ENCODE measurements around the gene RNF25. TPM values are rescaled to one million over a fixed set of nuclear protein-coding genes. Genes with fewer than 3 reads are reported as not detected.

Gene RNF25
- total and polyA plus RNA-seq, 2 of the 8 experiments (the other 6 are each of a cell fraction or from before 2014, with no cell fraction given) = 19.6 to 29.6 TPM

DNA sequence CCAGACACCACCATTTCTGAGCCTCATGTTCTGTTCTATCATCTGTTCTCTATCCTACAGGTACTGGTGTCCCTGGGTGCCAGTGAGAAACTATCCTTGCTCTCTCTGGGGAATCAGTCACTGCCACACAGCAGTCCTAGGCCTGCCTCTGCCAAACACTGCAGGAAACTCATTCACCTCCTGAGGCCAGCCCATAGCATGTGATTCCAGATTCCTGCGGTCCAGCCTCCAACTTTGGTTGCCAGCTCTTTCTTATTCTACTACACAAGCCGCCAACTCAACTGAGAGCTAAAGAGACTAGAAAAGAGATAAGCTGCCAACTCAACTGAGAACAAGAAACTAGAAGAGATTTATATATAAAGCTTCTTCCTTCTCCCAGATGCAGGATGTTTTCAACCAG lies 30.0 kb upstream of the RNF25 start (continued):
- TF ChIP-seq YY1 (IDR thresholded peaks at IDR 0.05; ENCODE audit: low read depth, low read length) = no peak
- TF ChIP-seq RXRA (IDR thresholded peaks at IDR 0.05; ENCODE audit: insufficient read depth, low read depth, low read length) = no peak
- no peak for TF ChIP-seq HDAC2 (IDR thresholded peaks at IDR 0.05; ENCODE audit: borderline replicate concordance in 1 of 2, low read depth in 2 of 2, low read length in 2 of 2)
- TF ChIP-seq TEAD4 (IDR thresholded peaks at IDR 0.05; ENCODE audit: low read depth, low read length) = no peak
- no peak for TF ChIP-seq PHF8 (conservative IDR thresholded peaks at IDR 0.05; ENCODE audit: low read depth, low read length)
- no peak for TF ChIP-seq HDAC6 (IDR thresholded peaks at IDR 0.05; ENCODE audit: low read depth, low read length)
- TF ChIP-seq CHD2 (IDR thresholded peaks at IDR 0.05; ENCODE audit: low read length) = no peak

Measured in H1 (cell line).